Activated CD8-positive, alpha-beta T cell treated with anti-CD3 and anti-CD28 coated beads for 36 hours (primary cell): Measurements from ENCODE around the gene LYSMD1. TPM values are rescaled to one million over a fixed set of nuclear protein-coding genes. Genes with fewer than 3 reads are reported as not detected.

Experiments
- ATAC-seq: fragments of 200-7000 bp; cut with Tn5 transposase; one replicate; pipeline ENCODE4 v1.10.0; 2021; ENCODE audit warnings: mild to moderate bottlenecking, moderate library complexity
- CTCF ChIA-PET: fragments of 350-600 bp; sonication (Branson Sonifier 250); formaldehyde crosslinking; loops from one replicate; lab custom pipeline; 2021; ENCODE audit warnings: antibody characterized with exemption; lab: Charles Lee
- POLR2A ChIA-PET: fragments of 350-600 bp; sonication (Branson Sonifier 250); formaldehyde crosslinking; loops from one replicate; lab custom pipeline; 2021; ENCODE audit warnings: antibody characterized with exemption; lab: Charles Lee
- DNase-seq: peaks from one replicate; pipeline ENCODE4 v3.0.0-alpha.2; 2020
- H3K27ac Mint-ChIP-seq: one replicate; pipeline ENCODE4 v1.8.0; 2021; ENCODE audit warnings: mild to moderate bottlenecking, mixed read lengths
- H3K27me3 Mint-ChIP-seq: one replicate; pipeline ENCODE4 v1.8.0; 2021; ENCODE audit warnings: mixed read lengths
- H3K36me3 Mint-ChIP-seq: one replicate; pipeline ENCODE4 v1.8.0; 2021; ENCODE audit warnings: low read depth, mixed read lengths
- H3K4me1 Mint-ChIP-seq: one replicate; pipeline ENCODE4 v1.8.0; 2021; ENCODE audit warnings: low read depth, mixed read lengths
- H3K4me3 Mint-ChIP-seq: one replicate; pipeline ENCODE4 v1.8.0; 2021; ENCODE audit warnings: mild to moderate bottlenecking, moderate library complexity, mixed read lengths
- H3K9me3 Mint-ChIP-seq: one replicate; pipeline ENCODE4 v1.8.0; 2021; ENCODE audit warnings: mixed read lengths
- intact Hi-C: fragments of 100-400 bp; cut with micrococcal nuclease; formaldehyde crosslinking; loops from one replicate; pipeline ENCODE4 v1.10.0; 2022
- total RNA-seq, 2 experiments: library from RNA; stranded (reverse); gene quantifications; one replicate each; pipeline ENCODE4 v1.2.3, GENCODE V29; 2021
- TF ChIP-seq, protein P1 (sequence below): fragments of 200-600 bp; IDR thresholded peaks from one replicate; pipeline ENCODE4 v1.8.0; 2022; ENCODE audit warnings: antibody characterized with exemption, mild to moderate bottlenecking

The LYSMD1 gene
- total RNA-seq, 2 experiments from 2014 or later, result 4.5 TPM

DNA sequence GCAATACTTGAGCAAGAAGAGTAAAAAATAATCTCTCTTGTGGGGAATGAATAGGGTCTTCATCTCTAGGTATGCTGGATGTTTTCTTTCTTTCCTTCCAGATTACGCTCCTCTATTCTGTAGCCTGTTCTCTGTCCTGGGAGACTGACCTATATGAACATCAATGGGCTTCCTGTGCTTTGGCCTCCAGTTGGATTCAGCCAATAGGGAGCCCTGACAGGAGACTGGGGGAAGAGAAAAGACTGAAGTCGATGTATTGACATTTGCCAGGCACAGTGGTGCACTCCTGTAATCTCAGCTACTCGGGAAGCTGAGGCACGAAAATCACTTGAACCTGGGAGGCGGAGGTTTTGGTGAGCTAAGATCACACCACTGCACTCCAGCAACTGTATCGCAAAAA, 36.9 kb downstream of the LYSMD1 start:
- Mint-ChIP-seq H3K4me3 (no peak overlapping the region), H3K27me3 (no peaks in the 10 kb centered on the region), H3K27ac (no peak overlapping the region), H3K4me1 (peaks cover 12% of the 10 kb centered on the region), H3K9me3 (no peaks in the 10 kb centered on the region), H3K36me3 (no peaks in the 10 kb centered on the region)
- ChIA-PET CTCF (interaction anchor here (1.2 kb wide), 1 partner anchor 29 kb away, joined by 4 read pairs; no protein-coding TSS in a partner anchor), POLR2A (interaction anchor here (0.7 to 1.1 kb wide), 3 partner anchors 19 to 61 kb away, joined by 3 to 4 read pairs (median 3); partner anchors contain the start of gene VPS72)
- no peak for DNase-seq
- intact Hi-C loops, result no loop called here
- TF ChIP-seq, protein P1, sequence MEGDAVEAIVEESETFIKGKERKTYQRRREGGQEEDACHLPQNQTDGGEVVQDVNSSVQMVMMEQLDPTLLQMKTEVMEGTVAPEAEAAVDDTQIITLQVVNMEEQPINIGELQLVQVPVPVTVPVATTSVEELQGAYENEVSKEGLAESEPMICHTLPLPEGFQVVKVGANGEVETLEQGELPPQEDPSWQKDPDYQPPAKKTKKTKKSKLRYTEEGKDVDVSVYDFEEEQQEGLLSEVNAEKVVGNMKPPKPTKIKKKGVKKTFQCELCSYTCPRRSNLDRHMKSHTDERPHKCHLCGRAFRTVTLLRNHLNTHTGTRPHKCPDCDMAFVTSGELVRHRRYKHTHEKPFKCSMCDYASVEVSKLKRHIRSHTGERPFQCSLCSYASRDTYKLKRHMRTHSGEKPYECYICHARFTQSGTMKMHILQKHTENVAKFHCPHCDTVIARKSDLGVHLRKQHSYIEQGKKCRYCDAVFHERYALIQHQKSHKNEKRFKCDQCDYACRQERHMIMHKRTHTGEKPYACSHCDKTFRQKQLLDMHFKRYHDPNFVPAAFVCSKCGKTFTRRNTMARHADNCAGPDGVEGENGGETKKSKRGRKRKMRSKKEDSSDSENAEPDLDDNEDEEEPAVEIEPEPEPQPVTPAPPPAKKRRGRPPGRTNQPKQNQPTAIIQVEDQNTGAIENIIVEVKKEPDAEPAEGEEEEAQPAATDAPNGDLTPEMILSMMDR, result no peak
- ATAC-seq, result no peak

DNA sequence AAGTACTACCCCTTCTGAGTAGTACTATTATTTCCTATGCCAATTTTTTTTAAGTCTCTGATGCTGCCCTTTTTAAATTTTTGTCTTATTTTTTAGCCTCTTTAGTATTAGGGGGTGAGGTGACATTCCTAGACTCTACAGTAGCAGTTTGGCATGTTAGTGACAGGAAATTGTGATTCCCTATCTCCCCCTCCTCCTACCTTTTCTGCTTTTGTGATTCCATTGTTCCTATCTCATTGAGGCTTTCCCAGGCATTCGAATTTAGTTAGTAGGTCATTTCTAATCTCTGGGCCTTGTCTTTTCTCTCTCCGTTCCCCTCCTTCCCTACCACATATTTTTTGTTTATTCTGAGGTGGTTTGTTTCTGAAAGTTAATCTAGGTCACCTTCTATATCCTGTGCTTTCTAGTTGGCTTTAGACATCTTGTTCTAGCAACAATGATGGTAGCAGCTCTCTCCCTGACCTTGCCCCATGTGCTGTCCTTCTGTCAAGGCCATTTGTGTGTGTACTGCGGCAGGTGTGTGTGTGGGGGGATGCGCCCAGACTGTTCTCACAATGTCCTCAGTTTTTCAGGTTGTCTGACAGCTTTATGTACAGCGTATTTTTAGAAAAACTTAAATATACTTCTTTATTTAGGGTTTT, 40.8 kb downstream of the LYSMD1 start:
- Mint-ChIP-seq H3K36me3 (no peaks in the 10 kb centered on the region), H3K27ac (peak overlapping the region; percentile 2), H3K4me1 (no peaks in the 10 kb centered on the region), H3K27me3 (no peaks in the 10 kb centered on the region), H3K4me3 (no peak overlapping the region), H3K9me3 (no peaks in the 10 kb centered on the region)
- ChIA-PET POLR2A (interaction anchor here (0.6 to 0.7 kb wide), 2 partner anchors 27 to 41 kb away, joined by 3 read pairs; no protein-coding TSS in a partner anchor), CTCF (interaction anchor here (0.9 to 1.6 kb wide), 3 partner anchors 9 to 32 kb away, joined by 3 read pairs; partner anchors contain the start of gene TNFAIP8L2)
- TF ChIP-seq, protein P1, result no peak
- ATAC-seq (no peak), DNase-seq (no peak)
- intact Hi-C loops, result no loop called here

DNA sequence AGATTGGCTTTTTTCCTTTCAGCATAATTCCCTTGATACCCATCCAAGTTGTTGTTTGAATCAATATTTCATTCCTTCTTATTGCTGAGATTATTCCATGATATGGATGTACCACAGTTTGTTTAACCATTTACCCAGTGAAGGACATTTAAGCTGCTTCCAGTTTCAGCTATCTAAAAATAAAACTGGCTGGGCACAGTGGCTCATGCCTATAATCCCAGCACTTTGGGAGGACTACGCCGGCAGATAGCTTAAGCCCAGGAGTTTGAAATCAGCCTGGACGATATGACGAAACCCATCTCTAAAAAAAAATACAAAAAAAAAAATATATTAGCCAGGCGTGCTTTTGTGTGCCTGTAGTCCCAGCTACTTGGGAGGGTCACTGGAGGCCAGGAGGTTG, 51.8 kb downstream of the LYSMD1 start:
- POLR2A ChIA-PET, result interaction anchor here (0.6 to 1.4 kb wide), 2 partner anchors 18 to 63 kb away, joined by 3 read pairs; no protein-coding TSS in a partner anchor
- CTCF ChIA-PET, result interaction anchor here (1.2 to 4.4 kb wide), 2 partner anchors 14 to 61 kb away, joined by 3 to 31 read pairs; no protein-coding TSS in a partner anchor
- Mint-ChIP-seq H3K27ac (no peak overlapping the region), H3K27me3 (no peaks in the 10 kb centered on the region), H3K4me3 (no peak overlapping the region), H3K36me3 (peaks cover 5% of the 10 kb centered on the region), H3K9me3 (no peaks in the 10 kb centered on the region), H3K4me1 (no peaks in the 10 kb centered on the region)
- intact Hi-C loops, result no loop called here
- DNase-seq (no peak), ATAC-seq (no peak)
- TF ChIP-seq, protein P1, result no peak

Other genes starting within 250 kb of the LYSMD1 start
- gene SETDB1, start 239.5 kb downstream of the LYSMD1 start, total RNA-seq, result 10 to 100 TPM; 45.1 to 52.3 TPM
- 100 to 1,000 TPM; 129 to 132 TPM for gene CERS2, start 191.1 kb downstream of the LYSMD1 start, total RNA-seq
- under 1 TPM in 1 of 2 experiments, not detected in 1; 0.25 TPM for gene ANXA9, start 183.6 kb downstream of the LYSMD1 start, total RNA-seq
- gene MINDY1, start 159.0 kb downstream of the LYSMD1 start, total RNA-seq, result 10 to 100 TPM; 10.4 TPM
- 10 to 100 TPM; 12.4 to 15.7 TPM for gene PRUNE1, start 157.5 kb downstream of the LYSMD1 start, total RNA-seq
- gene BNIPL, start 129.3 kb downstream of the LYSMD1 start, total RNA-seq, result 1 to 10 TPM in 1 of 2 experiments, under 1 TPM in 1; 0.54 to 1.4 TPM
- gene C1orf56, start 118.2 kb downstream of the LYSMD1 start, total RNA-seq, result 1 to 10 TPM; 1.4 to 1.9 TPM
- 10 to 100 TPM; 86.5 to 92.8 TPM for gene CDC42SE1, start 106.3 kb downstream of the LYSMD1 start, total RNA-seq
- 1 to 10 TPM; 4.2 to 4.8 TPM for gene MLLT11, start 105.5 kb downstream of the LYSMD1 start, total RNA-seq
- 10 to 100 TPM; 17.5 to 19.3 TPM for gene GABPB2, start 95.1 kb downstream of the LYSMD1 start, total RNA-seq
- 1 to 10 TPM; 3.4 to 3.7 TPM for gene SEMA6C, start 19.3 kb downstream of the LYSMD1 start, total RNA-seq
- gene TNFAIP8L2, start 9.3 kb downstream of the LYSMD1 start, total RNA-seq, result 10 to 100 TPM; 16.1 to 17.5 TPM
- gene SCNM1, start 242 bp upstream of the LYSMD1 start, total RNA-seq, result 10 to 100 TPM; 57.0 to 59.6 TPM
- 1 to 10 TPM; 1.9 to 2.5 TPM for gene TMOD4, start 10.1 kb upstream of the LYSMD1 start, total RNA-seq
- 10 to 100 TPM; 47.4 to 61.0 TPM for gene VPS72, start 24.3 kb upstream of the LYSMD1 start, total RNA-seq
- 10 to 100 TPM; 63.1 to 66.1 TPM for gene PIP5K1A, start 32.6 kb upstream of the LYSMD1 start, total RNA-seq
- 100 to 1,000 TPM; 203 to 214 TPM for gene PSMD4, start 88.8 kb upstream of the LYSMD1 start, total RNA-seq
- 10 to 100 TPM; 27.3 to 29.5 TPM for gene ZNF687, start 116.4 kb upstream of the LYSMD1 start, total RNA-seq
- 10 to 100 TPM; 46.6 to 47.3 TPM for gene PI4KB, start 161.5 kb upstream of the LYSMD1 start, total RNA-seq
- 10 to 100 TPM; 55.6 to 55.7 TPM for gene RFX5, start 181.3 kb upstream of the LYSMD1 start, total RNA-seq
- gene SELENBP1, start 206.8 kb upstream of the LYSMD1 start, total RNA-seq, result not detected
- 100 to 1,000 TPM; 350 to 353 TPM for gene PSMB4, start 233.7 kb upstream of the LYSMD1 start, total RNA-seq